GM18517 (cell line): Measurements from ENCODE around the gene EXO5.
"Not testable (repeated sequence)": the region's sequence is repeated elsewhere in the genome, so short reads cannot be mapped to it uniquely, and the experiment has no call there.

Experiments
- ATAC-seq: cut with Tn5 transposase; IDR thresholded peaks from one replicate; pipeline ENCODE4 v1.9.1; 2021; ENCODE audit warnings: mild to moderate bottlenecking, moderate library complexity; ENCODE audit not compliant: unreplicated experiment

EXO5 gene, protein sequence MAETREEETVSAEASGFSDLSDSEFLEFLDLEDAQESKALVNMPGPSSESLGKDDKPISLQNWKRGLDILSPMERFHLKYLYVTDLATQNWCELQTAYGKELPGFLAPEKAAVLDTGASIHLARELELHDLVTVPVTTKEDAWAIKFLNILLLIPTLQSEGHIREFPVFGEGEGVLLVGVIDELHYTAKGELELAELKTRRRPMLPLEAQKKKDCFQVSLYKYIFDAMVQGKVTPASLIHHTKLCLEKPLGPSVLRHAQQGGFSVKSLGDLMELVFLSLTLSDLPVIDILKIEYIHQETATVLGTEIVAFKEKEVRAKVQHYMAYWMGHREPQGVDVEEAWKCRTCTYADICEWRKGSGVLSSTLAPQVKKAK

DNA sequence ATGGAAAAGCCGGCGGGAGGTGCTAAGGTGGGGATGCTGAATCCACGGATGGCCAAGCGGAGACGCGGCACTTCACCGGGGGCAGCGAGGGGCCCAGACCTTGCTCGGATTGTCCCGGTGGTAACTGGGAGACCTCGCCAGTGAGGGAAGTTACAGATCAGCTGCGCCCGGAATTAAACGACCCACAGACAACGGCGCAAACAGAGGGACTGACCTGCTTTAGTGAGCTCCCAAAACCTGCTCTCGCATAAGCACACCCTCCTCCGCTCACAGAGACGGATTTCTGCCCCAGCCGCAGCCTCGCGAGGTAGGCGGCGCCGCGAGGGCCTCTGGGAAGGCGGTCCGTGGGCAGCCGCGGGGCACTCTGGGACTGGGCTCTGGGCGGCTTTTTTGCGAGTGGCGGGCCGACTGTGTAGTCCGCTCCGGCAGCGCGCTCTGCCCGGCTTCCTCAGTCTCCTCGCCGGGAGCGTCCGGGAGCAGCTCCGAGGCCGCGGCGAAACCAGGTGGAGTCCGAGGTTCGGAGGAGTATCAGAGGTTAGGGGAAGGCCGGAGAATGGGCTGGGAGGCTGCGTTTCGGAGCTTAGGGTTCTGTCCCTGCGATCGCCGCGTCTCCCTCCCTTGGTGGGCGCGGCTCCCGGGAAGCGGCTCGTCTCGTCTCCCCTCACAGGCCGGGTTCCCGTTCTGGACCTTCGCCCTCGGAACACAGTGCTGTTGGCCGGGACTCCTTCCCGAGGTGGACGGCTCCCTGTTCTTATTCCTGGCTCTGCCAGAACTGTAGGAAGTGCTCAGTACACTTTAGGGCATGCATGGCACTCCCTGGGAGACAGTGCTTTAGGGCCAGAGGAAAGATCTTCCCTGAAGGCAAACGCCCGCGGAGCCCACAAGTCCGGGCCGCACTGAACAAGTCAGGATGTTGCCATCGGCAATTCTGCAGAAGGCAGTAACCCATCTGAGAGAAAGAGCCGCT lies at the start of gene EXO5:
TSS of gene EXO5 (plus strand) at position 393 of the 967 bp plus-strand sequence. CDS start 5,778 bp downstream, outside the sequence.
- ATAC-seq = peak; percentile 79

DNA sequence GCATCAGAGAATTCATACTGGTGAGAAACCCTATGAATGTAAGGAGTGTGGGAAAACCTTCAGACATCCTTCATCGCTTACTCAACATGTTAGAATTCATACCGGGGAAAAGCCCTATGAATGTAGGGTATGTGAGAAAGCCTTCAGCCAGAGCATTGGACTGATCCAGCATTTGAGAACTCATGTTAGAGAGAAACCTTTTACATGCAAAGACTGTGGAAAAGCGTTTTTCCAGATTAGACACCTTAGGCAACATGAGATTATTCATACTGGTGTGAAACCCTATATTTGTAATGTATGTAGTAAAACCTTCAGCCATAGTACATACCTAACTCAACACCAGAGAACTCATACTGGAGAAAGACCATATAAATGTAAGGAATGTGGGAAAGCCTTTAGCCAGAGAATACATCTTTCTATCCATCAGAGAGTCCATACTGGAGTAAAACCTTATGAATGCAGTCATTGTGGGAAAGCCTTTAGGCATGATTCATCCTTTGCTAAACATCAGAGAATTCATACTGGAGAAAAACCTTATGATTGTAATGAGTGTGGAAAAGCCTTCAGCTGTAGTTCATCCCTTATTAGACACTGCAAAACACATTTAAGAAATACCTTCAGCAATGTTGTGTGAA lies 45.5 kb upstream of the EXO5 start:
- ATAC-seq = no peak

- ATAC-seq = no peak
Measured at GRCh38 chr1:40469327-40469726, 39.2 kb upstream of the EXO5 start.

DNA sequence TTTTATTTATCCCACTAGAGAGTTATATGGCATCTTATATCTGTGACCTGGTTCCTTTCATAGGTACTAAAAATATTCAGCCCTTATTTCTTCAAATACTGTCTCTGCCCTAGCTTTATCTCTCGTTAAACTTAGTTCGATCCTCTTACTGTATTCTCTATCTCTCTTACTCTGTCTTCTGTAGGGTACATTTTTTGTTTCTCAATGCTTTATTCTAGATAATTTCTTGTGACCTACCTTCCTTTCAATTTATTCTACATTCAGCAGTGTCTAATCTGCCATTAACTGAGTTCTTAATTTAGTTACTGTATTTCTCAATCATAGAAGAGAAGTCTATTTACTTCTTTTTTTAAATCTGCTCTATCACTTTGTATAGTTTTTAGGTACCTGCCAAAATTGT lies 33.3 kb upstream of the EXO5 start:
- no peak for ATAC-seq

GRCh38 chr1:40476924-40477677 lies 31.5 kb upstream of the EXO5 start, which contains the start of gene ZFP69:
TSS of gene ZFP69 (plus strand) at chr1:40477290. CDS start at chr1:40479362, 2,072 bp downstream.
- no peak for ATAC-seq

DNA sequence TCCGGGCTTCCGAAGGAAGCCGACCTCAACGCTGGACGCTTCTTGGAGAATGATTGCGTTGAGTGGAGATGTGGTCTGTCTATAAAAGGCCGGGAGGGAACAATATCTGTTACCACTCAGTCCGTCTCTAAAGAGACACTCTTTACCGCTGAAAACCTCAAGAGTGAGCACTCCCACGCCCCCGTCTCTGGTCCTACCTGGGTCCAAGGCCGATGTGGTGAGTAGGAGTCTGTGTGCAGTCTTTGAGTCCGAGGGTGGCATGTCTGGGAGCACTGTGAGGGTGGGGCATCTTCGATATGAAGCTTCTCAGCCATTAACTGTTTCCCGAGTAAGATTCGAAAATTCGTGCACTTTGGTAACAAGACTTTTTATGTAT lies 30.9 kb upstream of the EXO5 start:
- no peak for ATAC-seq

DNA sequence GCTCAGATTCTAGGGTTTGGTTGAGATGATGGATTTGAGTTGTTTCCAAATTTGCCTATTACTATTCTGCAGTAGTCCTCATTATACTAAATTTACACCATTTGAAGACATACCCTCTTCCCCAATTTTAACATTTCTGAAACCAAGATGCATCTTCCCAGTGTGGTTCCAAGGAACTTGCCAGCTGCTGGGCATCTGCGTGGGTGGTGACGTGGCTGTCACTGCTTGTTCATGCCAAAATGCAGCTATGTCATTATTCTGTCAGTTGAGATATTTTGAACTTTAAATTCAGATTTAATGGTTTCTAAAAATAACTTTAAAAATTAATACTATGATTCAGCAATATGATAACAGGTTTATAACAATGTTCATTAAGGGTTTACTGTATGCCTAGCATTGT lies 30.3 kb upstream of the EXO5 start:
- ATAC-seq = no peak

DNA sequence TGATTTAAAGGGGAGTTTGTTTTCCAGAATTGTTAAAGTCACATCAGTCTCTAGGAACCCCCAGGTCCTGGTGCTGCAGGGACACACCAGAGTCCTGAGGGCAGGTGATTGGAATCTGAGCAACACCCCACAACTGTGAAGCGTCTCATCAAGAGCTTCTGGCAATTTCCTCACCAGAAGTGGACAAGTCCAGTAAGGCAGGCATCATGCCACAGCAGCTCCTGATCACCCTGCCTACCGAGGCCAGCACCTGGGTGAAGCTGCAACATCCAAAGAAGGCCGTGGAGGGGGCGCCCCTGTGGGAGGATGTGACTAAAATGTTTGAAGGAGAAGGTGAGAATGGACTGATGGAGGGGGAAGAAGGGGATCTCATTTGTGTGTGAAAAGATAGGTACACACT lies 29.4 kb upstream of the EXO5 start:
- ATAC-seq = no peak

DNA sequence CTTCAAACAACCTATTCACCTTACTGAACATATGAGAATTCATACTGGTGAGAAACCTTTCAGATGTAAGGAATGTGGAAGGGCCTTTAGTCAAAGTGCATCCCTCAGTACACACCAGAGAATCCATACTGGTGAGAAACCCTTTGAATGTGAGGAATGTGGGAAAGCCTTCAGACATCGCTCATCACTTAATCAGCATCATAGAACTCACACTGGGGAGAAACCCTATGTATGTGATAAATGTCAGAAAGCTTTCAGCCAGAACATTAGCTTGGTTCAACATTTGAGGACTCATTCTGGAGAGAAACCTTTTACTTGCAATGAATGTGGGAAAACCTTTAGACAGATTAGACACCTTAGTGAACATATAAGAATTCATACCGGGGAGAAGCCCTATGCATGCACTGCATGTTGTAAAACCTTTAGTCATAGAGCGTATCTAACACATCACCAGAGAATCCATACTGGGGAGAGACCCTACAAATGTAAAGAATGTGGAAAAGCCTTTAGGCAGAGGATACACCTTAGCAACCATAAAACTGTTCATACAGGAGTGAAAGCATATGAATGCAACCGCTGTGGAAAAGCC lies 13.2 kb upstream of the EXO5 start:
- no peak for ATAC-seq

DNA sequence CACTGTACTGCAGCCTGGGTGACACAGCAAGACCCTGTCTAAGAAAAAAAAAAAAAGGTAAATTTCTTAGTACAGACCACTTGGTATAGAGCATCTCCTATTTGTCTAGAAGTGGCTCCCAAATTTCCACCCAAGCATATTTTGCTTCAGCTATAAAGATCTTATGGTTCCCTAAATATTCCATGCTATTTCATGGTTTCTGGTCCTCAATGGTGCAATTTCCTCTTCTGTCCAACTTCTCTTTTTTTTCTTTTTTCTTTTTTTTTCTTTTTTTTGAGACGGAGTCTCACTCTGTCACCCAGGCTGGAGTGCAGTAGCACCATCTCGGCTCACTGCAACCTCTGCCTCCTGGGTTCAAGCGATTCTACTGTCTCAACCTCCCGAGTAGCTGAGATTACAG lies 5.9 kb upstream of the EXO5 start:
- ATAC-seq = not testable (repeated sequence)

- no peak for ATAC-seq
Measured at GRCh38 chr1:40507973-40508372, 594 bp upstream of the EXO5 start.

DNA sequence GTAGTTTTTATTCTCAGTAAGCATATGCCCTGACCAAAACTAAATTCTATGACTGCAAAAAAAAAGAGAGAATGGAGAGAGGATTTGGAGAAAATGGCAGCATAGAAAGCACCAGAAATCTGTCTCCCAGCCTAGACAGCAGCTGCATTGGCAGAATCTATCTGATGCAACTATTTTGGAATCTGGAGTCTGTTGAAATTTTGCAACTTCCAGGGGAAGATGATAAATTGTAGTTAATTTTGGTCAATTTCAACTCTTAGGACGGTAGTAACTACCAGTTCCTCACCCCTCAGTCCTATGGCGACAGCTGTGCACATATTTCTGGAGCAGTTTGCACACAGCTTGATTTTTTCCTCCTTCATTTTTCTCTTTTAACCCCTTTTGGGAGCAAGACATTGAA lies 10.9 kb downstream of the EXO5 start:
- no peak for ATAC-seq

- peak; percentile 14 for ATAC-seq
Measured at GRCh38 chr1:40530735-40531380, 22.3 kb downstream of the EXO5 start.

- ATAC-seq = peak; percentile 93
Measured at GRCh38 chr1:40531381-40532061, 23.0 kb downstream of the EXO5 start, which contains the start of gene ZNF684. TSS of gene ZNF684 (plus strand) at chr1:40531637. CDS start at chr1:40533167, 1,530 bp downstream.

DNA sequence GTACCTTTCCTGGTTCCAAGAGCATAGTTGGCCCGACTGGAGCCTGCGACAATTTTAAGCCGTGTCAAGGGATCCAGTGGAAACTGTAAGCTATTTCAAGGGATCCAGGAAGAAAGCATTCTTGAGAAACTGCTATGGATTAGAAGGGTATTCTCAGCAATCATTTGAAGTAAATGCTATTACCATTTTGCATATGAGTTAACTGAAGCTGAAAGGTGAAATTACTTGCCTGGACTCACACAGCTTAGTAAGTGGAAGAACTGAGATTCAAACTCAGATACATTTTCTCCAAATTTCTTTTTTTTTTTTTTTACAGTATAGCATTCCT lies 23.5 kb downstream of the EXO5 start:
- no peak for ATAC-seq

DNA sequence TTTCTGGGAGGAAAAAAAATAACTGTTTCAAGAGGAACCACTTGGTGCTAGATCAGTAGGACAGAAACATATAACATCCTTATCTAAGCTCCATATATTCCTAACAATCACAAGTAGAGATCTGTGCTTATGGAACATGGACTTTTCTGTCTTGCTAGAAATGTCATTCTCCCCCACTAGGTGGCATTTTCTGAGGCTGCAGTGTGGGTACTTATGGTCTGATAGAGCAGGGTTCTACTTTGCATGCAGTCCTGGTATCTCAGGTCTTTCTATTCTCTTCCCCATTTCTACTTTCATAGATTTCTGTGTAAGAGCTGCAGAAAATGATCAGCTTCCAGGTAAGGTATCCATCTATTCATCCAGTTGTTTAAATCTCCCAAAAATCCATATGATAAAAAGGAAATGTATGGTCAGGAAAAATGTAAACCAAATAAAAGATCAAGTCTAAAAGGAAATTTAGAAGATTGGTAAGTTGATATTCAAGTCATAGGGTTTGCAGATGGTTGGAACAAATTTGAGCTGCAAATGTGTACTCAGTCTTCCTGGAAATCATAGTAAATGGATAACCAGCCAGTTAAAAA lies 24.4 kb downstream of the EXO5 start:
- no peak for ATAC-seq

DNA sequence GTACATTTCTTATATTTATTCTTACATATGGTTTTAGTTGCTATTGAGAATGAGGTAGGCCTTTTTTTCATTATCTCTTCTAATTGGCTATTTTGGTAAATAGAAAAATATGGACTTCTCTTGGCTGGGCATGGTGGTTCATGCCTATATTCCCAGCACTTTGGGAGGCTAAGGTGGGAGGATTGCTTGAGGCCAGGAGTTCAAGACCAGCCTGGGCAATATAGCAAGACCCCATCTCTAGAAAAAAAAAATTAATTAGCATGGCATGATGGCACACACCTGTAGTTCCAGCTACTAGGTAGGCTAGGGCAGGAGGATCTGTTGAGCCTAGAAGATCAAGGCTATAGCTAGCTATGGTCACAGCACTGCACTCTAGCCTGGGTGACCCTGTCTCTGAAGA lies 26.0 kb downstream of the EXO5 start:
- ATAC-seq = no peak

- ATAC-seq = no peak
Measured at GRCh38 chr1:40535732-40536131, 27.2 kb downstream of the EXO5 start.

GRCh38 chr1:40539338-40539737 lies 30.8 kb downstream of the EXO5 start:
- ATAC-seq = no peak
